A204.1 (cell line): ENCODE data around the gene TMEM258.
A peak's percentile ranks its signal among the peaks of the same experiment; 100 is the strongest.

Source experiments
- FAIRE-seq: peaks from 2 replicates; lab custom pipeline; 2012; peaks lifted over from hg19 to GRCh38; lab: Jason Lieb, UNC

TMEM258 gene

DNA sequence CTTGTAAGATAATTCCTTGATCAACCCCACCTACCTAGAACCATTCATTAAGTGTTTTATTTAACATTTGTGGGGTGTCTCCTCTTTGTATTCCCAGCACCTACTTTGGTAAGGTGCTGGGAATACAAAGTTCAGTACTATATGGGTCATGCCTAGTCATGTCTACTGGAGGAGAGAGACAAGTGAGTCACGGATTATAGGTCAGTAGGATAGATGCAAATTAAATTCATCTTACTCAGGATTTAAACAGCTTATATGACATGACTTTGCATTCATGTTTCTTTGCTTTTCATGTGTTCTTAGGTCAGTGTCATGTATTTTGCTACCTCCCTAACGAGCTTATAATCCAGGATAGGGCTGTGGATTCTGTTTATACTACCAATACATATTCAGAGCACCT, 27.8 kb upstream of the TMEM258 start:
- FAIRE-seq: no peak

DNA sequence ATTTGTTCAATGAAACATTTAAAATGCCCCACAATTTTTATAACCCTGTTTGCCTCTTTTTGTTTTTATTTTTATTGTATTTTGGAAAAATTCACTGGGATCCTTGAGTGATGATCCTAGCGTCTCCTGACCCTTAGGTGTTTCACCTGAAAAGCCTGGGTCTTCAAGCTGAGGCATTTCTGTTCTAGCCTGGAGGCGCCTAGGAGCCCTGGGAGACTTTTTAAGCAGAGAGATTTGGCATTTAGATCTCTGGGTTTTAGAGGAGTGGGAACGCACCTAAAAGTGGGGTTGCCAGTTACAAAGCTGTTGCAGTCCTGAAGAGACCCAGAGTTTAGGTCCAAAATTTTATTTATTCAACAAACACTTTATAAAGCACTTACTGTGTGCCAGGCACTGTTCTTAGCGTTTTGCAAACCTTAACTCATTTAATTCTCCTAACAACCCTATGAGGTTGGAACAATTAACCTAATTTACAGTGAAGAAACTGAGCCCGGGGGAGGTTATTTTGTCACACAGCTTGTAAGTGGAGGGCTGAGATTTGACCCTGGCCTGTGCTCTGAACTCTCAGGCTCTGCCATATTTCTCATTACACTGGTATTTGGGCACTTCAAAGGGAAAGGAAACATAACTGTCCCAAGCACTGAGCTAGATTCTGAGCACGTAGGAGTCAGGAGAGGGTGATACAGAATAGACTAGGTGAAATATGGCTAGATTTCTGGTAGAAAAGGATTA, 25.2 kb upstream of the TMEM258 start:
- FAIRE-seq: no peak

DNA sequence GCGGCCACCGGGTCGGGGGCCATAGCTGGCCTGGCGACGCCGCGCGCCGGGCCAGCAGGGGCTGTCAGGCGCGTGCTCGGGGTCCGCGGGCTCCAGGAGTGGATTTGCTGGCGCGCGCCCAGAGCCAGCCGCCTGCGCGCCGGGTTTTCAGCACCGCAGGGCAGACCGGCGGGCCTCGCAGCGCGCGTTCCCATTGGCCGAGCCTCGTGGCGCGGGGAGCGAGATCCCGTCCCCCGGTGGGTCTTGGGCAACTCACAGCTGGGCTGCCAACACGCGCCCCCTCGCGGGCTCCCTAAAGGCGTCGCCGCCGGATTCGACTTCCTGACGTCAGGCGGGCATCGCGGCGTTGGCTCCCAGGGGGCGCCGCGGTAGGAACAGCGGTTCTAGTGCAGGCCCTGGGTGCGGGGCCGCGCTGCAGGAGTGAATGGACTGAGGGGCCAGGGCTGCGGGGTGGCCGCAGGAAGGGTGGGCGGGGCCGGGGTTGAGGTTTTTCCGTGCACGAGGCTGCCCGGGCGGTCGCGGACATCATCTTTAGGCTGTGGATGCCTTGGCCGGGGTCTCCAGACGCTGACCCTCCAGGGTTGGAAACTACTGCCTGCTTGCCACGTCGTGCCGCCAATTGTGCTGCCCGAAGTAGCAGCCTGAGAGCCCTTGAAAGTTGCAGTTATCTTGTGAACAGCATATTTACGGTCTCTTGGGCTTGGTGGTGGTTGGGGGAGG, 24.5 kb upstream of the TMEM258 start, which contains the start of gene FADS1:
TSS of gene FADS1 (minus strand) at position 268 of the 720 bp plus-strand sequence. CDS start at position 194, 74 bp downstream.
- no peak for FAIRE-seq

DNA sequence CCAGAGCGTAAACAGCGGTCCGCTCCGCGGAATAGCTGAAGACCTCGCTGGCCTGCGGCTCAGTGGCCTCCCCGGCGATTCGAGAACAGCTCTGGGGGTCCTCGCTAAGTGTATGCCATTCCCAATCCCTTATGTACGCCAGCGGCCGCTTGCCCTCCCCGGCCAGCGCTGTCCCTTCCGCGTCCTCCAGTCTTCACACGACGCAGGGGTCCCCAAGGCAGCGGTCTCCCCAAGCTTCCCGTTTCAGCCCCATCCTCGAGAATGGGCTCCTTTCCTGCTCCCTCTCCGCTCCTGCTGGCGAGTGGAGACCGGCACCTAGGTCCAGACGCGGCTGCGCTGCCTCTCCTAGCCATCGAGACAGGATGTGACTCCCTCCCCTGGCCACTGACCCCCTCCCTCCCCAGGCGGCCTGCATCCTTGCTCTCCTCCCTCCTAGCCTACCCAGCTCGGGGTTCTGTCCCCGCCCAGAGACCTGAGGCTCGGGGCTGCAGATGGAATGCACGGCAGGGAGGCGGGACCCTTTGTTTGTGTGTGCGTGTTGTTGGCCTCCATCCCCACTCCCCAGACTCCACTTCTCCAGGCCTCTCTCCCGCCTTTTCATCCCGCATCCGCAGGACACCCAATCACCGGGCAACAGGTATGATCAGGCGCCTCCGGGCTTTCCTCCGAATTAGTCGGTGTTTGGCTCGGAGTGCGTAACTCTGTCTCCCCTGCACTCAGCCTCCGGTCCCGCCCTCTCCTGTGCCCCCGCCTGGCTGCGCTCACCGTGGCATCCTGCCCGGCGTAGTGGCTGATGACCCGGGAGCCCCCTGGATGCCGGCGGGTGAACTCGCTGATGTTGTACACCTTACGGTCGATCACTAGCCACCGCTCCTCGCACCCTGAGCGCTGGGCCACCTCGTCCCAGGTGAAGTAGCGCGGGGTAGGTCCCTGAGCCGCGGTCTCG, 23.7 kb upstream of the TMEM258 start:
- no peak for FAIRE-seq

DNA sequence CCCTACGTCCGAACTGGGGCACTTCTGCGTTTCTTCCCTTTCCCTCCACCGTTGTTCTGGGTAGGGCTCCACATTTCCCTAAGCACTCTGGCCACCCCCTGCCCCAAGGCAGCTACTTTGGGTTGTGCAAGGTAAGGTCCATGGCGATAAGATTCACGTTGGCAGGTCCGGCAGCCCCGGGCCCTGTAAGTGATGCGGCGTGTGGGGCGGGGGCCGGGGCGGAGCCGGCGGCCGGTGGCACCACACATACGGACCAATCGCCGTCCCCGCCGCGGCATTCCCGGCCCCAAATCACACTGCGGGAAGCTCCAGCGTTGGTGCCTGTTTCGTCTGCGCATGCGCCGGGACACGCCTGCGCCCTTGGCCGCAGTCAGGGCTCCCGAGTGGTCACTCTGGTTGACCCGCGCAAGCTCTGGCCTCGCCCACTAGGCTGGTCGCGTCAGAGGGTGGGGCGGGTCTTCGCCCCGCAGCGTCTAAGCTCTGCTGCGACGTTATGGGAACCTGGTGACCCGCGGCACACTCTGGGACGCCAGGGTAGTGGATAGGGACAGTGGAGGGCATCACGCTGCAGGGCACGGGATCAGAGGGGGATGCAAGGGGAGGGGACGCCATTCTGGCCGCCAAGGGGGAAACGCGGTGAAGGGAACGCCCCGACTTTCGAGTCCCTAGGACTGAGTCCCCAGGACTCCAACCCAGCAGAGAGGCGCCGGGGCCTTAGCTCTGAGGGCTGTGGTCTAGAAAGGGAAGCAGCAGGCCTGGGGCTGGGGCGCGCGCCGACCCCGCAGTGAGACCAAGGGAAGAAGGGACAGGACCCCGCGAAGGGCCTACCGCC, 22.8 kb upstream of the TMEM258 start:
- peak; percentile 32 for FAIRE-seq

DNA sequence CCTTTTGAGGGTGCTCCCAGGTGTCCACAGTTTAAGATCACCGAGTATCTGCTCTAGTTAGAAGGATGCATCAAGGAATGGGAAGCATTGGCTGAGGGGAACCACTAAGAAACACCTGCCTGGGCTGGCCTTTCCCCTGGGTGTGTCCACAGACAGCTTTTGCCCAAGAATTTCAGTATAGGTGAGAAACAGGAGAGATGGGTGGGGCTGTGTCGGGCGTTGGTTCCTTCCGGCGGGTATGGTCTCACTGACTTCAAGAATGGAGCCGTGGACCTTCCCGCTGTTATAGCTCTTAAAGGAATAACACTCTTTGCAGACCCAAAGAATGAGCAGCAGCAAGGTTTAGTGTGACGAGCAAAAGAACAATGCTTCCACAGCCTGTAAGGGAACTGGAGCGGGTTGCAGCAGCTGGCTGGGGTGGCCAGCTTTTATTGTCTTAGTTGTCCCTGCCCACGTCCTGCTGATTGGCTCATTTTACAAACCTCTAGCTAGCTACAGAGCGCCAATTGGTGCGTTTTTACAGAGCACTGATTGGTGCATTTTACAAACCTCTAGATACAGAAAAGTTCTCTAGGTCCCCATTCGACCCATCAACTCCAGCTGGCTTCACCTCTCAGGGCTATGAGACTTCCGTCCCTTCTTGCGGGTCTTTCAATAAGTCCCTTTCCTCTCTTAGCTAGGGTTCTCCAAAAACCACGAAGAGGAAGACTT, 22.0 kb upstream of the TMEM258 start:
- no peak for FAIRE-seq

DNA sequence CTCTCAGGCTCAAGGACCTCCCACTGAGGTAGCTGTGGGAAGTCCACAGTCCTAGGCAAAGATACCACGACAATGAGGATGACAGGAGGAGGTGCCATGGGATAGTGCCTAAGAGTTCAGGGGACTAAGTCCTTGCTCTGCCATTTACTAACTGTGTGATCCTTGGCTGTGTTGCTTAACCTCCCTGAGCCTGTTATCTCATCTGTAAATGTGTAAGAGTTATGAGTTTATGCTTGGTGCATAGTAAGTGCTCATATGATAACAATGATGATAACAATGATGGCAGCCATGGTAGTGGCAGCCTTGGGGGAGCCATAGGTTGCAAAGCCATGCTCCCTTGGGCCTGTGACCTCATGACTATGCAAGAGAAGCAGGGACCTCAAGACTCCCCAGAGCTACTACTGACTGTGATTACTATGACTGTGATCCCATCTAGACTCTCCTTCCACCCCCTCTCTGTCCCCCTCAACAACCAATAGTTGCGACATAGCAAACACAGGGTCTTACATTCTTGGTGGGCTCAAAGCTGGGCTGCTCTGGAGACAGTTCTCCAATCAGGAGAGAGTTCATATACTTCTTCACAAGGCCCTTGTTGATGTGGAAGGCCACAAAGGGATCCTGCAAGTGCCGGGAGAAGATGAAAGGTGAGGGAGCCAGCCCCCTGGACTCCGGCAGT, 20.5 kb upstream of the TMEM258 start:
- no peak for FAIRE-seq

DNA sequence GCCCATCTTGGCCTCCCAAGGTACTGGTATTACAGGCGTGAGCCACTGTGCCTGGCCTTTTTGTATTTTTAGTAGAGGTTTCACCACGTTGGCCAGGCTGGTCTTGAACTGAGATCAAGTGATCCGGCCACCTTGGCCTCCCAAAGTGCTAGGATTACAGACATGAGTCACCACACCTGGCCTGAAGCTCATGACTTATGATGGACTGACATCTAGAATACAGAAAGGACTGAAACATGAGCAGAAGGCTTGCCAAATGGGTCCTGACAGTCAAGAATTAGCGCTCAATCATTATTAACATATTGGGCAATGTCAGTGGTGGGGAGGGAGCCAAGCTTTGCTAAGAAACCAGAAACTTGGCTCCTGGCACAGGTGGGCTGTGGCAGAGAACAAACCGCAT, 19.4 kb upstream of the TMEM258 start:
- no peak for FAIRE-seq

DNA sequence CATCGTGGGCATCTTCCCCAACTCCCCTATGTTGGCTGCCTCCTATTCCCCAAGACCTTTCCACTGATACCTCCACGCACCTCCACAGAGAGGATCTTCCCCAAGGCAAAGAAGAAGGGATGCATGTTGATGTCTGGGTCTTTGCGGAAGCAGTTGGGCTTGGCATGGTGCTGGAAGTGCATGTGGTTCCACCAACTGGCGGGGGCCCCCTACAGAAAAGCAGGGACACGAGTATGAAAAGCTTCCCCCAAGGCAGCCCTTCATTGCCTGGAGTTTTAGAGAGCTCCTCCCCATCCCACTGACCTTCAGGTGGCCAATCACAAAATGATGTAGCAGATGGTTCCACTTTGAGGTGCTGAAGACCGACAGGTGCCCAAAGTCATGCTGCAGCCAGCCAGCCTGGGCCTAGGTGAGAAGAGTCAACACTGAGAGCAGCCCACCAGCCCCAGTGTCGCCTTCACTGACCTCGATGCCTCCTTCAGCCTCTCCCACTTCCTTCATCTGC, 18.3 kb upstream of the TMEM258 start:
- FAIRE-seq: no peak

DNA sequence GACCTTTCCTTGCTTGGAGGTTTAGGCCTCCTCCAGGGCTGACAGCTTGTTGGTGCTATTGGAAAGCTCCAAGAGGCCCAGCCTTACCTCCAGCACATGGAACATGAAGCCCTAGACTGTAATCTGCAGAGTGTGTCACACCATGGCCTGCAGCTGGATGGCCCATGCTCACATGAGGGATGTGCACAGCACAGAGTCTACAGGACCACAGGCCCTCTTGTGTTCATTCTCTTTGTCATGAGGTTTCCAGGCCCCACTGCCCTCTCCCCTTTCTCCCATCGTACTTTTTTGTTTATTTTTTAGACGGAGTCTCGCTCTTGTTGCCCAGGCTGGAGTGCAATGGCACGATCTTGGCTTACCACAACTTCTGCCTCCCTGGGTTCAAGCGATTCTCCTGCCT, 14.4 kb upstream of the TMEM258 start:
- FAIRE-seq: no peak

DNA sequence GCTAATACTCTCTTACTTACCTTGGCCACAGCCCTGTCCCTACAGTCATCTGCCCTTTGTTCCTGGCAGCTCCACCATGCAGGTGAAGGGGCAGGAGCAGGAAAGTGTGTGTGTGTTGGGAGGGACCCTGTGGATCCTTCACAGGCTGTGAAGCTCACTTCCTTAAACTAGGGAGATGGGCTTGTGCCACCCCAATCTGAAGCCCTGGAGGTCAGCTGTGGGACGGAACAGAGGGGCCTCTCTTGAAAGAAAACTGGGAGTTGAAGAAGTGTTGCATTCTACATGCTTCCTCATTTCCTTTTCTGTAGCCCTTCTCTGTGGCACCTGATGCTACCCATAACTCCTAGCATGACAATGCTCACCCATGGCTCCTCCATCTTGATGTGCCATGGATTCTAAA, 12.7 kb upstream of the TMEM258 start:
- FAIRE-seq: no peak

DNA sequence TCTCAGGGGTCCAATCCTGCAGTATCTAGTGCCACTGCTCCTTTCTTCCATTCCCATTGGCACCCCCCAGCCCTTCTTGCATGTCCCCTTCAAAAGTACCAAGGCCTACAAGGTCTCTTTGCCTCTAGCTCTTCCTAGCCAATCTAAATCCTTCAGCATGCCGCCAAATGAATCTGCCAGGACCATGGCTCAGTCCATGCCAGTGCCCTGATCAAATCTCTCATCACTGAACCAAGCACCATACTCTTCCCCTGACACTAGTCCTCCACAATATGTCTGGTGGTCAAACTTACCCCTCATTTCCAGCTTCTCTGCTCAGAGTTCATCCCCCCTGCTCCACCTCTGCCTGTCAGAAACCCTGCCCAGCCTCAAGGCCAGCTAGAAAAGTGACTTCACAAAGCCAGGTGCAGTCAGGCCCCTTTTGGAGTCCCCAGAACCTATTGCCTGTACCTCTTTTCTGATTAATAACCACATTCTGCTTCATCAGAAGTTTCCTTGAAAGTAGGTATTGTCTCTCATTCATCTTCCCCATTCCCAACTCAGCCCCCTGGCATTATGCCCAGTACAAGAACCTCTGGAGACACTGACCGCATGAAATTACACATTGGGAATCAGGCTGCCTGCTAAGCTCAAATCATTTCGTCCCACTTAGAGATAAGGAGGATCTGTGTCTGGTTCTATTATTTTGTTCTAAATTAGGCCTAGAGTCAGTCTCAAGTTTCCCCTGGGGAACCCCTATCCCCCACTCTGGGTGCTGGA, 11.7 kb upstream of the TMEM258 start:
- FAIRE-seq: no peak

DNA sequence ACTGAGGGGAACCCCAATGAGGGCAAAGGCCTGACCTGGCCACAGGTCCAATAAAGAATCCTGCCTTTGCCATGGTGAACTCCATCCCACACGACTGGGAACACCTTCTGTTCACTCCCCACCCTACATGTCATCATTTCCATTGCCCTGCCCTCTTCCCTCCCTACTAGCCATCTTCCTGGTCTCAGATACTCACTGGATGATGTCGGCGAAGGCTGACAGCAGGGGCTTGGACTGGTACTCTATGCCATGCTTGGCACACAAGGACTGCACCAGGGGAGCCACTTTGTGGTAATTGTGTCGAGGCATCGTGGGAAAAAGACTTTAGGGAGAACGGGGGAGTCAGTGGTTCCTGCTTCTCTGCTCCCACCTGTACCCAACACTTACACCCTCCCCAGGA, 10.2 kb upstream of the TMEM258 start:
- FAIRE-seq: no peak

DNA sequence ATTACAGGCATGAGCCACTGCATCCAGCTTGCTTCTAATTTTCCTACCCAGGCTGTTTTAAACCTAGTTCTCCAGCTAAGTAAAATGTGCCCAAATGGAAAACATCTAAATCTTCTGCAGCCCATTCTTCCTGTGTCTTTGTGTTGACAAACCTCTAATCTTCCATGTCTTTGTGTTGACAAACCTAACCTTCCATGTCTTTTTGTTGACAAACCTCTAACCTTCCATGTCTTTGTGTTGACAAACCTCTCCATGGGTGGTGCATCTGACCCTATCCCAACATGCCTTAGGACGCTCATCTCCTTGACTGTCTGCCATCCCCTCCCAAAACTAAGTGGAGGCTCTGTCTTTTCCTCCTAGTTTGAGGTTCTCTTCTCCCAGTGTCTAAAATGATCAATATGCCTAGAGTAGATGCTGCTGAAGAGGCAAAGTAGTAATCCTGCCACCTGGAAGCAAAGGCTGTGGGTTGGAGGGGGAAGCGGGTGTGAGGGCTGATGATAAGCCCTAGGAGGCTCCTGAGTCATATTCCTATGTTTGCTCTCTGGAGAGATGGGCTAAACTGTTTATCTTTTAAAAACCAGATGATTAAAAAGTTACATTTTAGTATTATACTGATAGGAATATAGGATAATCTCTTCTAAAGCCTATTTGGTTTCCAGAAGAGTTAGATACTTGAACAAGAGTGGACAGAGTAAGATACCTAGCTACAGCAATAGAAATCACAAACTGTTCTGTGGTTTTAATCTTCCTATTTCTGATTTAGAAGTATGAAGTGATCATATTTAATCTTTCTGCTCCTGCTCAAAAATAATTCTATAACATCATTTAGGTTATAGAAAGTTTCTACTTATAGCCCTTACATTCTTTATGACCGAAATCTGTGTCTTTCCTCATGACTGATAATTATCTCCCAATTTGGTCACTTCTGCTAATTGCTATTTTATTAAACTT, 8.2 kb upstream of the TMEM258 start:
- FAIRE-seq: no peak

DNA sequence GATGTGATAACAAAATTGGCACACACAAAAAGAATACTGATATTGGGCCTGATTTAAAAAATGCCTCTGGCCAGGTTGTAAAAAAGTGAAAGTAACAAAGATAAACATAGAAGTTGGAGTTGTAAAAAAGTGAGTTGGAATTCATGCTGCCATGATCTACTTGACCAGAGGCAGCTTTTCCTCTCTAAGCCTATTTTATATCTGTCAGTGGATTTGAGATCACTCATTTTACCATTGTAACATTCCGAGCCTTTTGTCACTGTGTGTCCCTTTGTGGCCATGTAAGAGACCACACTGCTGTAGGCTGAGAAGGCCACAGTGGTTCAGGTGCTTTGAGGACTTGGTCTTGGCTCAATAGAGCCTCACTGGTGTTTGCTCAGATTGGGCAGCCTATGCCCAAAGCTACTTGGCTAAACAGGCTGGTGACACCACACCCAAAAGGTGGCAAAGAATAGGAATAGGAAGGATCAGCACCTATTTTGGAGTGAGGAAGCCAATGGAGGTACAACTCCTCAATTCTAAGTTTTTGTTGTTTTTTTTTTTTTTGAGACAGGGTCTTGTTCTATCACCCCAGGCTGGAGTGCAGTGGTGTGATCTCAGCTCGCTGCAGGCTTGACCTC, 7.4 kb upstream of the TMEM258 start:
- no peak for FAIRE-seq

DNA sequence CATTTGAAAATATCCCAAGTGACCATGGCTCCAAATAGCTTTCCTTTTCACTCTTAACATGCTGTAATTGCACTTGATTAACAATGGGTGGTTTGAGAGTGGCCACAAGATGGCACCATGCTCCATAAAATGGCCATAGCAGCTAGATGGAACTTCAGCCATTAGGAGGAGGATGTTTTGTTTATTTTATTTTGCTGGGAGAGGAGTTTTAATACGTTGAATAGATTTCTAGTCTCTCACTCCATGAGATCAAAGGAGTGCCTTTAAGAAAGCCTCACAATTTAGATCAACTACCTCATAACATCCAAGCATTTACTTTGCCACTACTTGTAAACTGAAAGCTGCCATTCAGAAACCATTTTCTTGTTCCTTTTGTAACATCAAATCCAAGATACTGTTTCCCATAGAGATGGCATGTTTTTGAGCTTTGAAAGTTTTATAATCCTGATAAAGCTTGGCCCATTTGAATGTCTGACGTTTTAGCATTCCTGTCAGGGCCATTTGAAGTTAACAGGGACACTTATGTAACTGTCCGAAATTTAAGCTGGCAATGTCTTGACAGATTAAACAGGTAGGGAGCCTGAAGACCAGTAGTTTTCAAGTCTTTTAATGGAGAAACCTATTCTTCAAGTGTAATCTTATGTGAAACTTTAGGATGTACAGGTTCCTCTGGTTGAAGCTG, 5.0 kb upstream of the TMEM258 start:
- peak; percentile 83 for FAIRE-seq

DNA sequence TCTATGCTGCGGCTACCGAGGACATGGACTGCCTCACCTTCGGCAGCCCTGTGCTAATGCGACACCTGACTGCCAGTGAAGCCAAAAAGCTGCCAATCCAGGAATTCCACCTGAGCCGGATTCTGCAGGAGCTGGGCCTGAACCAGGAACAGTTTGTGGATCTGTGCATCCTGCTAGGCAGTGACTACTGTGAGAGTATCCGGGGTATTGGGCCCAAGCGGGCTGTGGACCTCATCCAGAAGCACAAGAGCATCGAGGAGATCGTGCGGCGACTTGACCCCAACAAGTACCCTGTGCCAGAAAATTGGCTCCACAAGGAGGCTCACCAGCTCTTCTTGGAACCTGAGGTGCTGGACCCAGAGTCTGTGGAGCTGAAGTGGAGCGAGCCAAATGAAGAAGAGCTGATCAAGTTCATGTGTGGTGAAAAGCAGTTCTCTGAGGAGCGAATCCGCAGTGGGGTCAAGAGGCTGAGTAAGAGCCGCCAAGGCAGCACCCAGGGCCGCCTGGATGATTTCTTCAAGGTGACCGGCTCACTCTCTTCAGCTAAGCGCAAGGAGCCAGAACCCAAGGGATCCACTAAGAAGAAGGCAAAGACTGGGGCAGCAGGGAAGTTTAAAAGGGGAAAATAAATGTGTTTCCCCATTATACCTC, 3.6 kb upstream of the TMEM258 start:
- no peak for FAIRE-seq
